Astrocyte of the hippocampus (primary cell): Measurements from ENCODE around the gene VWA8.
"Not testable (repeated sequence)": the region's sequence is repeated elsewhere in the genome, so short reads cannot be mapped to it uniquely, and the experiment has no call there.

Experiments
- DNase-seq: peaks from one replicate; pipeline ENCODE4 v3.0.0; 2011; ENCODE audit warnings: low read depth, low spot score

Gene VWA8

GRCh38 chr13:41558781-41559560, 401.9 kb downstream of the VWA8 start:
- DNase-seq = no peak

- no peak for DNase-seq
Observed at GRCh38 chr13:41557719-41558118, 403.2 kb downstream of the VWA8 start.

DNA sequence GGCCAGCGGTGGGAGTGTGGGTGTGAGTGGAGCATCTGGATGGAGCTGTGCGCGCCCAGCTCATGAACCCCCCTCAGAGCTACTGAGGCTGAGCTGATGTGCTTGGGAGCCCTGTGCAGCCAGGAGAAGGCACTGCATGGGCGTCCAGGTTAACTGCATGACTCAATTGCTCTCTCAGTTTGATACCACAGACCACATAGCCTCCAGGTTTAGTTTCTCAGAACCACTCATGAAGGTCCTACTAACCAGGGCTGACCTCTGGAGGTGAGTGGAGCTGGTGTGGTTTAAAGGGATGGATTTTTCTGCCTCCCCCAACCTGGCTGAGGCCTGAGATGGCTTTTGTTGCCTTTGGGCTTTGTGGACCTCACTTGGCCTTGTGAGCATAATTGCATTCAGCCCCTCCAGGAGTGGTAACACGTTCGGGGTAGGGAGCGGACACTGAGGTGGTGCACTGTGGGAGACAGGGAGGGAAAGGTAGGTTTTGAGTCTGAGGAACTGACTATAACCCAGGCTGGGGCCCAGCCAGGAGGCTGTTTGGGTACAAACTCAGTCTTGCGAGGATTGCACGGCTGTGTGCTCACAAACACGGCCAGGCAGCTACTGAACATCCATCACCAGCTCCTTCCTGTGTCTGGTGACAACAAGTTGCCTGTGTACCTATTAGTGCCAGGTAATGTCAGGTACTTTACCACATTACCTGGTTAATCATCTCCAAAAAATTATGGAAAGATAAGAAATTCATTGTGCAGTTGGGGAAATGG, 406.1 kb downstream of the VWA8 start:
- no peak for DNase-seq

GRCh38 chr13:41554180-41554579, 406.7 kb downstream of the VWA8 start:
- no peak for DNase-seq

GRCh38 chr13:41552031-41552430, 408.9 kb downstream of the VWA8 start:
- DNase-seq = no peak

- DNase-seq = no peak
Observed at GRCh38 chr13:41550276-41550675, 410.6 kb downstream of the VWA8 start.

- DNase-seq = no peak
Observed at GRCh38 chr13:41549491-41549890, 411.4 kb downstream of the VWA8 start.

- DNase-seq = no peak
Observed at GRCh38 chr13:41548910-41549309, 412.0 kb downstream of the VWA8 start.

DNA sequence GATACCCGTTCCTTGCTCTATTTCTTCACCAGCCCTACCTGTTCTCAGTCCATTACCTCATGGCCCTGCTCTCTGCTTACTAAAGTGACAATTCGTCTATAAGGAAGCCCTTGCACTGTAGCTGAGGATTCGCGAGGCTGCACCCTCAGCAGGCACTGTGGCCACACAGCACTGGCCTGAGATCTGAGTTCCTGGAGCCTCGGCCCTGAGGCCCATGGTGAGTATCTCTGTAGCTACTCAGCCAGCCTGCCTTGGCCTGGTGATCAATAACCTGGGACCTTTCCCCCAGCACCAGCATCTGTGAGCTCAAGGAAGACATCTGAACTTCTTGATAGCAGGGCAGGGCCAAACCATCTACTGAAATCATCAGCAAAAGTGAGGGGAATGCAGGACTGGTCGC, 412.9 kb downstream of the VWA8 start:
- no peak for DNase-seq

DNA sequence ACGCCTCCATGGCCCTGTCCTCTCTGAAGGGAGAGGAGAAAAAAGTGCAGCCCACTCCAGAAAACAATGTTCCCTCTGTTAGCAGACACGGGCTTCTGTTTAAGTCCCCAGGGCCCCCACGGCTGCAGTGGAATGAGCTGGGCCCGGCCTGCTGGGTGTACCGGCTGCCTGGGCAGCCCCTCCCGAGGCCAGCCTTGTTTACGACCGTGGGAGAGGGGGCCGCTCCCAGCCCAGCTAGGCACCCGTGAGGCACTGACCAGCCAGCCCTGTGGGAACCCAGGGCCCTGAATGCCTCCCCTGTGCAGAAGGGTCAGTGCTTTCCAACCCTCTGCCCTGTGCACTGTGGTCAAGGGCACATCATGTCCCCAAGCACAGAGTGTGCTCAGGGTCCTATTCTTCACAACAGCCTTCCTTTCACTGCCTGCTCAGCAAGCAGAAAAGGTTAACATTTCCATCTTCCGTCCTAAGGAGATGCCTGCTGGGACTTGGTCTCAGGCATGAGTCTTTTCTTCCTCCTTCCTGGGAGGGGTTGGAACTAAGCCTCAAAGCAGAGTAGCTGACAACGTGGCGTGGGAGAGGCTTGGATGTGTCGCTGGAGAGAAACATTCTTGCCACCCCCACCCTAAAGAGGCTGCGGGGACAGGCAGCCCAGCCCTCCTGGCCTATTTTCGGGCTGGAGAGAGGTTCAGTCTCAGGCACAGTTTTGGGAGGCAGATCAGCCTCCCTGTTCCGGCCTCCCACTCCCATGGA, 413.5 kb downstream of the VWA8 start:
- no peak for DNase-seq

DNA sequence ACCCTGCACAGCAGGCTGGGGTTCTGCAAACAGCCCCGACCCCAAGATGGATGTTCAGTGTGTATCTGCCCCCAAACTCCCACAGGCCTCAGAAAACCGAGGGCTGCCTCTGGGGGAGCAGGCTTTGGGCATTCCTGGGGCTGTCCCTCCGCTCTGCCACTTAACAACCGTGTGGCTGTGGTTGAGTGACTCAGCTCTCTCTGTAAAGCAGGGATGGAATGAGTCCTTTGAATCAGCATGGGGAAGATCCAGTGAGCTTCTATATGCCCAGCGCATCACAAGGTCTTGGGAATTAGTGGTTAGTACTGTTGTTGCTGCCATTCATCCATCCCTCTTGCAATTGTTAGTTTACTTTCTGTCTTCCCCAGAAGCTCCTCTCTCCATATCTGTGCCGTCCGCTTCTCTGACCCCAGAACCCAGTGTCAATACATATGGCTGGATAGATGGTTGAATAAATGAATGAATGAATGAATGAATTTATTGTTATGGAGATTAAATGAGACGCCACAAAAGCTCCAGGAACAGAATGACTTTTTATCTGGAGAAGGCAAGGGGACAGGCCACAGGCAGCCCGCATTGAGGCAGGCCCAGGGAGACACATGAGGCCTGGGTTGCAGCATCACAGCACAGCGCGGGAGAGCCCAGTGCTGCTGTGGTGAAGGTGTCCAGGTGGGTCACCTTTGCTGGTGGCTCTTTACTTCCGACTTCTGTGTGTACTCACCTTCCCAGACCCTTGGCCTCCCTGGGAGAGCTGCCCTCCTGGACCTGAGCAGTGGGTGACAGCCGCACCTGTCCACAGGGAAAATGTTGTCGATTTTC, 414.3 kb downstream of the VWA8 start:
- DNase-seq = peak; percentile 90

- no peak for DNase-seq
Observed at GRCh38 chr13:41545432-41545707, 415.5 kb downstream of the VWA8 start.

GRCh38 chr13:41543664-41544300, 417.1 kb downstream of the VWA8 start:
- DNase-seq = peak; percentile 55

GRCh38 chr13:41542799-41543198, 418.1 kb downstream of the VWA8 start:
- not testable (repeated sequence) for DNase-seq

- DNase-seq = no peak
Observed at GRCh38 chr13:41542281-41542680, 418.6 kb downstream of the VWA8 start.

GRCh38 chr13:41541142-41541938, 419.6 kb downstream of the VWA8 start:
- DNase-seq = no peak

GRCh38 chr13:41540240-41540639, 420.7 kb downstream of the VWA8 start:
- not testable (repeated sequence) for DNase-seq

GRCh38 chr13:41533266-41534052, 427.4 kb downstream of the VWA8 start:
- no peak for DNase-seq

DNA sequence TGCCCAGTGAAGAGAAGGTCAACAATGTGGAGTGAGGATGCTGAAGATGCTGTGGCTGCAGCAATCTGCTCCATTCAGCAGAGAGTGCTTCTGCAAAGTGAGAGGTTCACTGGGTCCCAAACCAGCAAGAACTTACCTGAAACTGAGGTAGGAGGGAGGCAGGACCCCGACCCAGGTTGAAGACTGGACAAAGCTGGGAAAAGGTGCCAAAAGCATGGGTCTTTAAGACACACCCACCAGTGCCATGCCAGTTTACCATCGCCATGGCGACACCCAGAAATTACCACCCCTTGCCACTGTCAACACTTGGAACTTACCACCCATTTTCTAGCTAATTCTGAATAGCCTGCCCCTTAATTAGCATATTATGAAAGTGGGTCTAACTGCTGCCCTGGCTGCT, 432.9 kb downstream of the VWA8 start:
- DNase-seq = no peak
